ENCODE results near the gene MEOX2.

MEOX2 gene

DNA sequence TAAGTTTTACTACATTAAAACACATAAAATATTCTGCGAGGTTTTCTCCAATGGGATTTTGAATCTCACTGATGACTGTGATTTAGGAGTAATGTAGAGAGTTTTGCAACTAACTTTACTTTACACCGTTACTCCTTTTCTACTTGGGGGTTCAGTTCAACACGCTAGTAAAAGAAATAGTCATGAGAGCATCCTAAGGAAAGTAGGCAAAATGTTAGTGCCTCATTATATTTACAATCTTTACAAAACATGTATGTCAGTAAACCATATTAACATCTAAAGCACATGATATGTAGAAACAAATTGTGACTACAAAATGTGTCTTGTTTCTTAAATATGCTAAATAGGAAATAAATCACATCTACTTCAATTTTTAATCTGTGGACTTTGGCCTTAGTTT lies 6.0 kb downstream of the MEOX2 start:
- DNase-seq: no peak

GRCh38 chr7:15679306-15679705 lies 7.2 kb downstream of the MEOX2 start:
- no peak for DNase-seq

GRCh38 chr7:15678653-15679052 lies 7.8 kb downstream of the MEOX2 start:
- DNase-seq: no peak

GRCh38 chr7:15675379-15675778 lies 11.1 kb downstream of the MEOX2 start:
- DNase-seq: no peak

- DNase-seq: no peak
Measured at GRCh38 chr7:15674586-15674985, 11.9 kb downstream of the MEOX2 start.

DNA sequence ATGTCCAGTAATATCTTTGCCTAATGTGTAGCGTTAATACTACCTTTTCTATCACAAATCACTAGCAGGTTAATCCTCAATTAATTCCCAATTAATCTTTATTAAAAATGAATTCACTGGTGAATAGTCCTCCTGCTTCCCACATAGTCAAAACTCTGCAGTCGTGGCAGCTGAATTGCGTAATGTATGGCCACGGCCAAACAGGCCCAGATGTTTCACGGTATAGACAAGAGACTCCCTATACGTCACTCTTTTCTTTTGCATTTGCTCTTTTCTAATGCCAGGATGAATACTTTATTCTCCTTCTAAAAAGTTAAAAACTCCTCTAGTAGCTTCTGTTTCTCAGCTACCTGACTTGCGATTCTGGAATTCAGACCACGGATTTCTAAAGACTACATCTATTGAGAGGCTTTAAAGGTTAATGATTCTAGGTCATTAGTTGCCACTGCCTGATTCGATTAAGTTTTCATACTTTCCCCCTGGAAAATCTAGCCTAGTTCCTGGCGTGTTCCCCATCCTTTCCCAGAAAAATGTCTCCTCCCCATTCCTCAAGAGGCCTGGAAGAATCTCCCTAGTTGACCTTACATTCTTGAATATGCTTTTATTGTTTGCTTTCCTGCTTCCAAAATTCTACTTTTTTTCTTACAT lies 16.9 kb downstream of the MEOX2 start:
- peak; percentile 76 for DNase-seq

- DNase-seq: no peak
Measured at GRCh38 chr7:15667991-15668390, 18.5 kb downstream of the MEOX2 start.

- DNase-seq: no peak
Measured at GRCh38 chr7:15662451-15662850, 24.0 kb downstream of the MEOX2 start.

DNA sequence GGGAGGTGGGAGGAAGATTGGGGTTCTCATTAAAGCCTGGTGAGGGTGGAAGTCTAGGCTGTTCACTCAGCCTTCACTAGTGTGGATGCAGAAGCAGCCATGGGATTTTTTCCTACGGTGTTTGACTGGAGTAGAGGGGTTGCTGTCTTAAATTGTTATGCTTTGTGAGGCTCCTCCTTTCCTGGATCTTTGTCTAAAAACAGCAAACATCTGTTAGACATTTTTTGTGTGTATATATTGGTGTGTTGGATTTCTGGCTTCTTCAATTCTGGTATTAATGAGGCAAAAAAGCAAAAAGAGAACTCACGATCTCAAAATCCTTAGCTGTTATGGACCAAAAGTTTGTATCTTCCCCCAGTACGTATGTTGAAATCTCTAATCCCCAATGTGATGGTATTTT lies 28.2 kb downstream of the MEOX2 start:
- DNase-seq: no peak

DNA sequence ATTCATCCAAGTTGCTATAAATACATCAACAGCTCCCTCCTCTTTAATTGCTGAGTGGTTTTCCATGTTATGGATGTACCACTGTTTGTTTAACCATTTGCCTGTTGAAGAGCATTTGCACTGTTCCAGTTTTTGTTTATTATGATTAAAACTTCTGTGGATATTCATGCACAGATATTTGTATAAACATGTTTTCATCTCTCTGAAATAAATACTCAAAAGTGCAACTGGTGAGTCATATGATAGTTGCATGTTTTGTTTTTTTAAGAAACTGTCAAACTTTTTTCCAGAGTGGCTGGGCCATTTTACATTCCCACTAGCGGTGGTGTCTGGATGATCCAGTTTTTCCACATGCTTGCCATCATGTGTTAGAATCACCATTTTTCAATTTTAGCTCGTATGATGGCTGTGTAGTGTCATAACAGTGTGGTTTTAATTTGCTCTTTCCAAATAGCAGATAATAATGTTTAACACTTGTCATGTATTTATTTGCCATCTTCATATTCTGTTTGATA lies 33.6 kb downstream of the MEOX2 start:
- no peak for DNase-seq

DNA sequence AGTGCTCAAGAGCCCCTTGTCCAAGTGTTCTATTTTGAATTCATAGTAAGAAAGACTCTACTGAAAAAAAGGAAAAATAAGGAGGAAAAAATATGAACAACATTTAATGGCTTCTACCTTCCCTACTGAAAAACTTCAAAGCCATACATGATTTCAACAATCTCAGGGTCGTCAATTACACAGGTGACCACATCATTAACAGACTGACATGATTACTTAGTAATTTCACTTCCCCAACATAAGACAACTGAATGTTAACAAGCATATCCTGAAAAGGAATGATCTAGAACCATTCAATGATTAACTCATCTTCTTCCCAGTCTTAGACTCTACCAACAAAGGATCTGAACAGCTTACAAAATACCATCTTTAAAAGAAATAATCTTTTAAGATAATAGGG lies 34.8 kb downstream of the MEOX2 start:
- no peak for DNase-seq

GRCh38 chr7:15650787-15651186 lies 35.7 kb downstream of the MEOX2 start:
- DNase-seq: no peak

DNA sequence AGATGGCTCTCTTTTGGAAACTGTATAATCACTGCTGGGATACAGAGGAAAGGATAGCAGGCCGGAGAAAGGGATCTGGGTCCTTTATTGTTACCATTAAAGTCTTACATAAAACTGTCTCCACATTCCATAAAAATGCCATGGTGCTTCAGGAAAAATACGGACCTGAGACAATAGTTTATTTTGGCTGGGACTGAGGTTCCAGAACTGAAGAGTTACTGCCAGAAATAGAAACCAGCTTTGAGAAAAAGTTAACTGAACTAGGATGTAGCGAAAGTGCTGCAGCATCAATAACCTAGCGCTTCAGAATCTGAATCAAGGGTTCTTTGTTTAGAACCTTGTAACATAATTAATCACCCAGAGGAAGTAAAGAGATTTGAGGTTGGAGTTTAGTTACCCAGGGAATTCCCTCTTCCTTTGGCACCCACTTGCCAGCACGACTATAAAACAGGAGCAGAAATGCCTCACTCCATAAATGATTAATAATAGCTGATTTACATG lies 38.0 kb downstream of the MEOX2 start:
- DNase-seq: no peak

- no peak for DNase-seq
Measured at GRCh38 chr7:15647309-15647708, 39.2 kb downstream of the MEOX2 start.

DNA sequence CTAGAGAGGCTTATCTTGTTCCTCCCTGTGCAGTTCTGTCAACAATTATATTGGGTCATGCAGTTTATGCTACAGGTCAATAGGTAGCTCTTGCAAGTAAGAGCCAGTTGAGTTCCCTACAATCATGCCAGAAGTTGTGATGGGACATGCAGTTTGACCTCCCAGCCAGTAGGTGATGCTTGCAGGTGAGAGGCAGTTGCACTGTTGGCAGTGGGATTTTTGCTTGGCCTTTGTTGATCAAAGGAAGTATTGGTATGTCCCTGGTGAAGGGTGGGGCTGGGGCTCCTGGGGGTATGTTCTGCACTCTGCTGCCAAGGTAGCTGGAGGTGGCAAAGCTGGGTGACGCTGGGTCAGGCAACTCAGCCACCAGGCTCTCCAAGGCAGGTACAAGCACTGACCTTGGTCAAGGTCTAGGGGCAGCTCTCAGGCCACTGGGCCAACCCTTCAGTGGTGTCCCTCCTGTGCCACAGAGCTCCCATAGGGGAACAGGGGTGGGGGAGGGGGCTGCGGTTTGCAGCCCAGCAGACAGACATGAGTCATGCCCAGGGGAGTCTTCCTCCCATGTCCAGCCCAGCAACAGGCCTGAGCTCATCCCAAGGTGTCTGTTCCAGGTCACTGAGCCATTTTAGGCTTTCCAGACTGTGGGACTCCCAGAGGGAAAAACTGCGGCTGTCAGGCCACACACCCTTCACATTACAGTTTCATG lies 43.3 kb downstream of the MEOX2 start:
- DNase-seq: no peak

DNA sequence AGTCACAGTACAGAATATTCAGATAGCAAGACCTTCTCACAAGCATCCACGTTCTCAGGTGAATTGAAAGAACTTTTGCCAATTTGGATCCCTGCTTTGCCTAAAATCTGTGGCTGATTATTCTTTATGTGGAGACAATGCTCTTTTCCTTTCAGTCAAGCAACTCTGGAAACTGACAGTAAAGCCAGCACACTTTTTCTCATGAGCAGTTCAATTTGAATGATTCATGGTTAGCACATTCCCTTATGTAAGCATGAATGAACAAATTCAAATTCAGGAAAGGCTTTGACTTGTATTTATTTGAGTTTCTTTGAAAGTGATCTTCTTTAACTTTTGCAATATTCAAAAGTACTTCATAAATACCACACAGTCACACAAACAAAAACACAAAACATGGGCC lies 57.6 kb downstream of the MEOX2 start:
- DNase-seq: no peak

DNA sequence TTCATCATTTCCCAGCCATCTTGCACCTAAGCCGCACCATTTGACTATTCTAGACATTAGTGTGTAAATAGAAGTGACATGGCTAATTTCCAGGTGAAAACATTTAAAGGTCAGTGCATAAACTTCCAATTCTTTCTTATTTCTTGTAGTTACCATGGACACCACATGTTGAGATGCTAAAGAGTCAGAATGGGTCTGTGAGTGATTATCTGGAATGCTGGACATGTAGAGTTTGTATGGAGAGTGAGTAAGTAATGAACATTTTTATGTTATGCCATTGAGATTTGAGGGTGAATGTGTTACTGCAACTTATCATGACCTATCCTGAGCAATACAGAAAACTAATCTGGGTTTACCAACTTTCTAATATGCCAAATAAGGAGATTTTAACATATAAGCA lies 60.4 kb downstream of the MEOX2 start:
- DNase-seq: no peak

DNA sequence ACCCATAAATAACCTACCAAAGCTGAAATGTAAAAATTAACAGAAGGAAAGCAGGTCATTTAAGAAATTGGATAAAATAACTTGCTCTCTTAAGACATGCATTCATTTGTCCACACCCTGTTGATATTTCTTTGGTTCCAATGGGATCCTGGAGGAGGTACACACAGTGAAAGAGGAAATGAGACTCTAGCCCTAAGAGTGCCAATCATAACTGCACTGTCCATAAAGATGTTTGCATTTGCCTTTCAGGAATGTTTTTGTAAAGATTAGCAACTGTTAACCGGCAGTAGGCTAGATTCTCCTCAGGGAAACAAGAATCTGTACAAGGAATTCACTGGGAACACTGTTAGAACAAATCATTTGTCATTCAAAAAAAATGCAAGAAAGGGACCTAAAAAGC lies 61.0 kb downstream of the MEOX2 start:
- DNase-seq: no peak

GRCh38 chr7:15621468-15621867 lies 65.0 kb downstream of the MEOX2 start:
- no peak for DNase-seq

- no peak for DNase-seq
Measured at GRCh38 chr7:15620491-15621185, 65.8 kb downstream of the MEOX2 start.

DNA sequence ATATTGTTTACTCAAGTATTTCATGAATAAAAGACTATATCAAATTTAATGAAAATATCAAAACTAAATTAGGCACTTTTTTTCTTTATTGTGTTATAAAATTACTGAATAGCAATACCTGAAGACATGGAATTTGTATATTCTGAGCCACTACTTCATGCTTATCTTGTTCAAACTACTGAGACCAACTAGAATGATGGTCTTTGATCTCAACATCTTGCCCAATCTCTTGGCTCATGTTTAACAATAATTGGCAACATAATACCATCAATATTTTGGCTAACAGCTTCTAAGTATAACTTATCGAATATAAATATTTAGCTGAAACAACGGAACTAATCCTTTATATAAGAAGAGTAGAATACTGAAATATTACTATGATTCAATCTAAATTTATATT lies 68.2 kb downstream of the MEOX2 start:
- no peak for DNase-seq

DNA sequence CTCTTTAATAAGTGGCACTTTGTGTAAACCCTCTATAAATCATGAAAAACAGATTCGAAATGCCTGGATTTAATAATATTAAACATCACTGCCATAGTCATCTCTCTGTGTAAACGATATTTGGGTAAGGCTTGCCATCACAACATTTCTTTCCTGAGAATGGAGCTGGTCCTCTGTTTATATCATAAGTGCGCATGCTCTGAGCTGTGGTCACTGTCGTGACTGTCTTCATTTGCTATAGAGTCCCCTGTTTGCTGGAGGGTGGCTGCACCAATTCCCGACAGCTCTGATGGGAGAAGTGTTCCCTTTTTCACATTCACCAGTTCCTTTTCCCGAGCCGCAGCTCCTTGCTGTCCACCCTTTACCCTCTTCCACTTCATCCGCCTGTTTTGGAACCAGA lies 74.3 kb downstream of the MEOX2 start:
- DNase-seq: no peak

- no peak for DNase-seq
Measured at GRCh38 chr7:15610503-15610902, 76.0 kb downstream of the MEOX2 start.

DNA sequence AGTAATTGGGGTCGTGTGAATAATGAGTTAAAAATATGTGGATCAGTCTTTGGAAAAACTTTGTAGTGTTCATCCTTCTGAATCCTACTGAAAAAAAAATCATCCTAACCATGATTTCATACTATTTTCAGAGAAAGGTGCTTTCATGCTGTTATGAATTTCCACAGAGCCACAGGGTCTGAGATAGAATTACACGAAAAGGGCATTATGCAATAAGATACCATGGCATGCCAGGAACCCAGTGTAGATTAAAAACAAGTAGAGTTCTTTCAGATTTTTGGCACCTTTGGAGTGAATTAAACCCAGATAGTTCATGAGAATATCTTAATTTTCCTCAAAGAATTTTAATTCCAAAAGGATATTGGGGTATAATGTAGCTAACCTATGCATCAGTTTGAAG lies 77.2 kb downstream of the MEOX2 start:
- no peak for DNase-seq

All from femur (tissue), 1 donor.